WTC11 (cell line): ENCODE data around the gene KCNK17. TPM values are rescaled to one million over a fixed set of nuclear protein-coding genes. Genes with fewer than 3 reads are reported as not detected.

Experiments
- ATAC-seq: fragments of 200-7000 bp; cut with Tn5 transposase; 2 replicates; pipeline ENCODE4 v1.10.0; 2021; ENCODE audit warnings: mild to moderate bottlenecking, moderate library complexity
- CTCF ChIA-PET: fragments of 300-600 bp; sonication (Branson Sonifier 250); formaldehyde crosslinking; loops from one replicate; lab custom pipeline; 2021; ENCODE audit warnings: antibody characterized with exemption; lab: Charles Lee
- POLR2A ChIA-PET: fragments of 350-600 bp; sonication (Branson Sonifier 250); formaldehyde crosslinking; loops from one replicate; lab custom pipeline; 2021; ENCODE audit warnings: antibody characterized with exemption; lab: Charles Lee
- DNase-seq: peaks from one replicate; pipeline ENCODE4 v3.0.0; 2021; ENCODE audit warnings: low spot score
- H3K27ac Mint-ChIP-seq: 2 replicates; pipeline ENCODE4 v1.8.0; 2021; ENCODE audit warnings: mixed read lengths
- H3K27me3 Mint-ChIP-seq: 2 replicates; pipeline ENCODE4 v1.8.0; 2021; ENCODE audit warnings: low read depth, mild to moderate bottlenecking, moderate library complexity, mixed read lengths
- H3K36me3 Mint-ChIP-seq: 2 replicates; pipeline ENCODE4 v1.8.0; 2021; ENCODE audit warnings: mixed read lengths
- H3K4me1 Mint-ChIP-seq: 2 replicates; pipeline ENCODE4 v1.8.0; 2022; ENCODE audit warnings: mixed read lengths
- H3K4me3 Mint-ChIP-seq: 2 replicates; pipeline ENCODE4 v1.8.0; 2021; ENCODE audit warnings: mild to moderate bottlenecking, moderate library complexity, mixed read lengths
- H3K9me3 Mint-ChIP-seq: 2 replicates; pipeline ENCODE4 v1.8.0; 2021; ENCODE audit warnings: mixed read lengths
- ATF1 ChIP-seq: sonication (generic); formaldehyde crosslinking; IDR thresholded peaks from 2 replicates; pipeline ENCODE4 v1.8.1; 2023; ENCODE audit warnings: mild to moderate bottlenecking, moderate library complexity, missing genetic modification reagents
- E2F4 ChIP-seq: sonication (generic); formaldehyde crosslinking; IDR thresholded peaks from 2 replicates; pipeline ENCODE4 v1.8.1; 2022; ENCODE audit warnings: low read depth, mild to moderate bottlenecking, moderate library complexity, missing genetic modification reagents, borderline replicate concordance
- NFATC4 ChIP-seq: fragments of 250-450 bp; sonication (Bioruptor Pico); IDR thresholded peaks from 2 replicates; pipeline ENCODE4 v1.9.0; 2021; ENCODE audit warnings: mild to moderate bottlenecking
- NR1H2 ChIP-seq: sonication (generic); formaldehyde crosslinking; IDR thresholded peaks from 2 replicates; pipeline ENCODE4 v1.9.0; 2021; ENCODE audit warnings: mild to moderate bottlenecking, moderate library complexity, missing genetic modification reagents
- PRDM15 ChIP-seq: sonication (generic); formaldehyde crosslinking; IDR thresholded peaks from 2 replicates; pipeline ENCODE4 v1.8.0; 2022; ENCODE audit warnings: missing genetic modification reagents
- RORB ChIP-seq: fragments of 250-450 bp; sonication (Bioruptor Pico); IDR thresholded peaks from 2 replicates; pipeline ENCODE4 v1.9.0; 2021; ENCODE audit warnings: mild to moderate bottlenecking
- SMAD3 ChIP-seq: sonication (generic); formaldehyde crosslinking; IDR thresholded peaks from 2 replicates; pipeline ENCODE4 v1.8.0; 2022; ENCODE audit warnings: missing genetic modification reagents, mild to moderate bottlenecking, borderline replicate concordance
- ZNF138 ChIP-seq: sonication (generic); formaldehyde crosslinking; conservative IDR thresholded peaks from 2 replicates; pipeline ENCODE4 v1.8.1; 2022; ENCODE audit warnings: mild to moderate bottlenecking, moderate library complexity, missing genetic modification reagents
- ZNF232 ChIP-seq: sonication (generic); formaldehyde crosslinking; IDR thresholded peaks from 2 replicates; pipeline ENCODE4 v1.8.0; 2022; ENCODE audit warnings: mild to moderate bottlenecking, missing genetic modification reagents
- ZNF396 ChIP-seq: fragments of 250-450 bp; sonication (Bioruptor Pico); IDR thresholded peaks from 2 replicates; pipeline ENCODE4 v1.8.0; 2021; ENCODE audit warnings: mild to moderate bottlenecking, moderate library complexity, borderline replicate concordance
- ZNF423 ChIP-seq: fragments of 250-450 bp; sonication (Bioruptor Pico); IDR thresholded peaks from 2 replicates; pipeline ENCODE4 v2.1.2; 2022; ENCODE audit warnings: mild to moderate bottlenecking, moderate library complexity
- total RNA-seq: library from RNA; stranded (reverse); gene quantifications from 3 replicates; pipeline ENCODE4 v1.2.3, GENCODE V29; 2021
- TF ChIP-seq, protein P1 (sequence below): sonication (generic); formaldehyde crosslinking; IDR thresholded peaks from 2 replicates; pipeline ENCODE4 v1.8.0; 2022; ENCODE audit warnings: mild to moderate bottlenecking, missing genetic modification reagents
- TF ChIP-seq, protein P2 (sequence below): fragments of 250-450 bp; sonication (Bioruptor Pico); IDR thresholded peaks from 2 replicates; pipeline ENCODE4 v2.1.2; 2022; ENCODE audit warnings: mild to moderate bottlenecking, moderate library complexity
- TF ChIP-seq, protein P3 (sequence below): sonication (generic); formaldehyde crosslinking; IDR thresholded peaks from 2 replicates; pipeline ENCODE4 v1.8.1; 2022; ENCODE audit warnings: missing genetic modification reagents, borderline replicate concordance
- TF ChIP-seq, protein P4 (sequence below): fragments of 250-450 bp; sonication (Bioruptor Pico); IDR thresholded peaks from 2 replicates; pipeline ENCODE4 v1.8.0; 2021; ENCODE audit warnings: mild to moderate bottlenecking

KCNK17 gene
- total RNA-seq, 1 experiment from 2014 or later, result 2.1 TPM

GRCh38 chr6:39360378-39360777 lies 46.2 kb upstream of the KCNK17 start:
- TF ChIP-seq SMAD3 (CRISPR knock-in tag), result no peak
- TF ChIP-seq RORB (CRISPR knock-in tag), result no peak
- TF ChIP-seq ZNF396 (CRISPR knock-in tag), result no peak
- TF ChIP-seq, protein P1, sequence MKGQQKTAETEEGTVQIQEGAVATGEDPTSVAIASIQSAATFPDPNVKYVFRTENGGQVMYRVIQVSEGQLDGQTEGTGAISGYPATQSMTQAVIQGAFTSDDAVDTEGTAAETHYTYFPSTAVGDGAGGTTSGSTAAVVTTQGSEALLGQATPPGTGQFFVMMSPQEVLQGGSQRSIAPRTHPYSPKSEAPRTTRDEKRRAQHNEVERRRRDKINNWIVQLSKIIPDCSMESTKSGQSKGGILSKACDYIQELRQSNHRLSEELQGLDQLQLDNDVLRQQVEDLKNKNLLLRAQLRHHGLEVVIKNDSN (CRISPR knock-in tag), result no peak
- TF ChIP-seq ZNF232 (CRISPR knock-in tag), result no peak
- TF ChIP-seq ZNF423 (CRISPR knock-in tag), result no peak
- TF ChIP-seq, protein P2, sequence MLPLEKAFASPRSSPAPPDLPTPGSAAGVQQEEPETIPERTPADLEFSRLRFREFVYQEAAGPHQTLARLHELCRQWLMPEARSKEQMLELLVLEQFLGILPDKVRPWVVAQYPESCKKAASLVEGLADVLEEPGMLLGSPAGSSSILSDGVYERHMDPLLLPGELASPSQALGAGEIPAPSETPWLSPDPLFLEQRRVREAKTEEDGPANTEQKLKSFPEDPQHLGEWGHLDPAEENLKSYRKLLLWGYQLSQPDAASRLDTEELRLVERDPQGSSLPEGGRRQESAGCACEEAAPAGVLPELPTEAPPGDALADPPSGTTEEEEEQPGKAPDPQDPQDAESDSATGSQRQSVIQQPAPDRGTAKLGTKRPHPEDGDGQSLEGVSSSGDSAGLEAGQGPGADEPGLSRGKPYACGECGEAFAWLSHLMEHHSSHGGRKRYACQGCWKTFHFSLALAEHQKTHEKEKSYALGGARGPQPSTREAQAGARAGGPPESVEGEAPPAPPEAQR (CRISPR knock-in tag), result no peak
- no peak for TF ChIP-seq NFATC4
- TF ChIP-seq PRDM15 (CRISPR knock-in tag), result no peak
- TF ChIP-seq NR1H2, result no peak
- TF ChIP-seq, protein P3, sequence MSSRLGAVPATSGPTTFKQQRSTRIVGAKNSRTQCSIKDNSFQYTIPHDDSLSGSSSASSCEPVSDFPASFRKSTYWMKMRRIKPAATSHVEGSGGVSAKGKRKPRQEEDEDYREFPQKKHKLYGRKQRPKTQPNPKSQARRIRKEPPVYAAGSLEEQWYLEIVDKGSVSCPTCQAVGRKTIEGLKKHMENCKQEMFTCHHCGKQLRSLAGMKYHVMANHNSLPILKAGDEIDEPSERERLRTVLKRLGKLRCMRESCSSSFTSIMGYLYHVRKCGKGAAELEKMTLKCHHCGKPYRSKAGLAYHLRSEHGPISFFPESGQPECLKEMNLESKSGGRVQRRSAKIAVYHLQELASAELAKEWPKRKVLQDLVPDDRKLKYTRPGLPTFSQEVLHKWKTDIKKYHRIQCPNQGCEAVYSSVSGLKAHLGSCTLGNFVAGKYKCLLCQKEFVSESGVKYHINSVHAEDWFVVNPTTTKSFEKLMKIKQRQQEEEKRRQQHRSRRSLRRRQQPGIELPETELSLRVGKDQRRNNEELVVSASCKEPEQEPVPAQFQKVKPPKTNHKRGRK (CRISPR knock-in tag), result no peak
- TF ChIP-seq, protein P4, sequence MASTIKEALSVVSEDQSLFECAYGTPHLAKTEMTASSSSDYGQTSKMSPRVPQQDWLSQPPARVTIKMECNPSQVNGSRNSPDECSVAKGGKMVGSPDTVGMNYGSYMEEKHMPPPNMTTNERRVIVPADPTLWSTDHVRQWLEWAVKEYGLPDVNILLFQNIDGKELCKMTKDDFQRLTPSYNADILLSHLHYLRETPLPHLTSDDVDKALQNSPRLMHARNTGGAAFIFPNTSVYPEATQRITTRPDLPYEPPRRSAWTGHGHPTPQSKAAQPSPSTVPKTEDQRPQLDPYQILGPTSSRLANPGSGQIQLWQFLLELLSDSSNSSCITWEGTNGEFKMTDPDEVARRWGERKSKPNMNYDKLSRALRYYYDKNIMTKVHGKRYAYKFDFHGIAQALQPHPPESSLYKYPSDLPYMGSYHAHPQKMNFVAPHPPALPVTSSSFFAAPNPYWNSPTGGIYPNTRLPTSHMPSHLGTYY (CRISPR knock-in tag), result no peak
- TF ChIP-seq E2F4 (CRISPR knock-in tag), result no peak
- no peak for TF ChIP-seq ZNF138 (CRISPR knock-in tag)
- no peak for TF ChIP-seq ATF1 (CRISPR knock-in tag)
- POLR2A ChIA-PET, result no interaction called here
- ATAC-seq, result no peak
- Mint-ChIP-seq H3K4me3 (no peak overlapping the region), H3K4me1 (peaks cover 12% of the 10 kb centered on the region), H3K36me3 (no peaks in the 10 kb centered on the region), H3K27me3 (peaks cover 12% of the 10 kb centered on the region), H3K27ac (no peak overlapping the region), H3K9me3 (no peaks in the 10 kb centered on the region)
- CTCF ChIA-PET, result interaction anchor here (1.1 to 1.3 kb wide), 2 partner anchors 9 to 258 kb away, joined by 3 read pairs; no protein-coding TSS in a partner anchor
- DNase-seq, result no peak
